GM18505 (cell line): Measurements from ENCODE around the gene RIPPLY1.

Experiments used
- ATAC-seq: cut with Tn5 transposase; IDR thresholded peaks from one replicate; pipeline ENCODE4 v1.9.1; 2021; ENCODE audit not compliant: unreplicated experiment
- POLR2A ChIP-seq: IDR thresholded peaks from 4 replicates; pipeline ENCODE4 v1.6.1; 2011; ENCODE audit warnings: borderline replicate concordance; ENCODE audit not compliant: insufficient read depth, insufficient read length; ENCODE audit errors: extremely low read depth

RIPPLY1 gene

GRCh38 chrX:106932492-106932923 is 29.4 kb upstream of the RIPPLY1 start:
- no peak for ATAC-seq
- TF ChIP-seq POLR2A, result no peak

- no peak for TF ChIP-seq POLR2A
- no peak for ATAC-seq
These were observed 28.8 kb upstream of the RIPPLY1 start for GRCh38 chrX:106931831-106932491.

- no peak for ATAC-seq
- no peak for TF ChIP-seq POLR2A
These were observed 25.1 kb upstream of the RIPPLY1 start for GRCh38 chrX:106928227-106928626.

- ATAC-seq, result no peak
- no peak for TF ChIP-seq POLR2A
These were observed 24.6 kb upstream of the RIPPLY1 start for GRCh38 chrX:106927700-106928099.

- ATAC-seq, result no peak
- no peak for TF ChIP-seq POLR2A
These were observed 23.9 kb upstream of the RIPPLY1 start for GRCh38 chrX:106927023-106927422.

GRCh38 chrX:106921637-106922036 is 18.5 kb upstream of the RIPPLY1 start:
- no peak for TF ChIP-seq POLR2A
- ATAC-seq, result no peak

GRCh38 chrX:106919932-106920452 is 16.9 kb upstream of the RIPPLY1 start, which contains the start of gene CLDN2:
Gene CLDN2, plus strand, starts transcription at chrX:106920402. Its CDS starts 7,827 bp downstream, at chrX:106928229.
- no peak for TF ChIP-seq POLR2A
- no peak for ATAC-seq

GRCh38 chrX:106917830-106918500 is 14.8 kb upstream of the RIPPLY1 start:
- no peak for TF ChIP-seq POLR2A

GRCh38 chrX:106912864-106913263 is 9.7 kb upstream of the RIPPLY1 start:
- ATAC-seq, result no peak
- TF ChIP-seq POLR2A, result no peak

More at GRCh38 chrX:106917830-106918500, 14.8 kb upstream of the RIPPLY1 start:
- ATAC-seq, result no peak

GRCh38 chrX:106906361-106906760 is 3.2 kb upstream of the RIPPLY1 start:
- ATAC-seq, result no peak
- TF ChIP-seq POLR2A, result no peak

- no peak for ATAC-seq
- TF ChIP-seq POLR2A, result no peak
These were observed 2.0 kb upstream of the RIPPLY1 start for GRCh38 chrX:106905064-106905708.

- ATAC-seq, result no peak
- no peak for TF ChIP-seq POLR2A
These were observed 851 bp upstream of the RIPPLY1 start for GRCh38 chrX:106903856-106904528.

- ATAC-seq, result no peak
- no peak for TF ChIP-seq POLR2A
These were observed 457 bp downstream of the RIPPLY1 start for GRCh38 chrX:106902684-106903083.
